Suppressor macrophage treated with lipopolysaccharide for 4 hours (primary cell): Measurements from ENCODE around the gene TCERG1L.

Experiments used
- DNase-seq: peaks from one replicate; pipeline ENCODE4 v3.0.0-alpha.2; 2020

The TCERG1L gene

GRCh38 chr10:131269776-131270460, 41.6 kb downstream of the TCERG1L start:
- no peak for DNase-seq

GRCh38 chr10:131267814-131268095, 43.8 kb downstream of the TCERG1L start:
- no peak for DNase-seq

GRCh38 chr10:131266936-131267813, 44.3 kb downstream of the TCERG1L start:
- no peak for DNase-seq

GRCh38 chr10:131264110-131264788, 47.3 kb downstream of the TCERG1L start:
- DNase-seq = no peak

- DNase-seq = no peak
These were observed 49.5 kb downstream of the TCERG1L start for GRCh38 chr10:131261890-131262475.

GRCh38 chr10:131260452-131261211, 50.9 kb downstream of the TCERG1L start:
- no peak for DNase-seq

- no peak for DNase-seq
These were observed 51.5 kb downstream of the TCERG1L start for GRCh38 chr10:131260031-131260430.

GRCh38 chr10:131259535-131259934, 52.0 kb downstream of the TCERG1L start:
- DNase-seq = no peak

- no peak for DNase-seq
These were observed 53.3 kb downstream of the TCERG1L start for GRCh38 chr10:131258256-131258655.

GRCh38 chr10:131257027-131257426, 54.5 kb downstream of the TCERG1L start:
- no peak for DNase-seq

- no peak for DNase-seq
These were observed 56.7 kb downstream of the TCERG1L start for GRCh38 chr10:131254859-131255252.

GRCh38 chr10:131253931-131254858, 57.3 kb downstream of the TCERG1L start:
- DNase-seq = no peak

- DNase-seq = no peak
These were observed 58.8 kb downstream of the TCERG1L start for GRCh38 chr10:131252567-131253276.

- no peak for DNase-seq
These were observed 60.4 kb downstream of the TCERG1L start for GRCh38 chr10:131251146-131251541.

GRCh38 chr10:131250454-131251145, 60.9 kb downstream of the TCERG1L start:
- DNase-seq = no peak

GRCh38 chr10:131249955-131250344, 61.6 kb downstream of the TCERG1L start:
- no peak for DNase-seq

- no peak for DNase-seq
These were observed 62.1 kb downstream of the TCERG1L start for GRCh38 chr10:131249238-131249954.

- no peak for DNase-seq
These were observed 63.0 kb downstream of the TCERG1L start for GRCh38 chr10:131248376-131249165.

GRCh38 chr10:131247873-131248272, 63.6 kb downstream of the TCERG1L start:
- DNase-seq = no peak
